ENCODE results near the gene CROCC2. TPM values are rescaled to one million over a fixed set of nuclear protein-coding genes. Genes with fewer than 3 reads are reported as not detected.

The CROCC2 gene
- total and polyA plus RNA-seq, 10 of the 15 experiments (the other 5 are each of a cell fraction or from before 2014, with no cell fraction given): not detected

- no peak overlapping the region for H3K4me3 ChIP-seq
- peaks cover 0 to 1% of the 10 kb centered on the region in 2 experiments; a peak in 2 of 4 replicates for H3K27me3 ChIP-seq (replicated peaks in 1 of 2; ENCODE audit: control insufficient read depth in 2 of 2, insufficient read depth in 2 of 2, low read length in 1 of 2)
- 36% methylated on average over 16 of the region's 17 CpGs for WGBS (ENCODE audit: insufficient coverage, insufficient replicate concordance, low lambda C conversion rate, missing lambda C conversion rate)
- ChIA-PET CTCF (no interaction called here), RAD21 (ENCODE audit: unreplicated experiment) (no interaction called here), POLR2A (no interaction called here), SMC1A (ENCODE audit: uncharacterized antibody, unreplicated experiment) (no interaction called here)
- H3K4me1 ChIP-seq (ENCODE audit: control insufficient read depth, insufficient read depth, low read length): no peaks in the 10 kb centered on the region
- FAIRE-seq: no peak
- no peaks in the 10 kb centered on the region for H3K79me2 ChIP-seq (ENCODE audit: control insufficient read depth, insufficient read depth, low read length)
- in situ Hi-C loops (cut with MboI): no loop called here
- H3K4me2 ChIP-seq (ENCODE audit: control insufficient read depth, insufficient read depth): no peak overlapping the region
- no peak overlapping the region for H3K9ac ChIP-seq (ENCODE audit: control insufficient read depth, insufficient read depth, low read length)
- H2AFZ ChIP-seq (ENCODE audit: control insufficient read depth, low read depth, low read length): no peak overlapping the region
- no peak for DNase-seq (ENCODE audit: low read depth, low spot score)
- H3K36me3 ChIP-seq (ENCODE audit: control insufficient read depth in 2 of 2, insufficient read depth in 2 of 2, low read length in 1 of 2): no peaks in the 10 kb centered on the region
- no peaks in the 10 kb centered on the region for H3K9me3 ChIP-seq (replicated peaks; ENCODE audit: control insufficient read depth, insufficient read depth, low read length)
- ATAC-seq: no peak
- no peak overlapping the region for H3K27ac ChIP-seq (ENCODE audit: control insufficient read depth, insufficient read depth)
- no TSS peak for BruUV-seq (replicated peaks)
- intact Hi-C loops (cut with micrococcal nuclease; ENCODE audit: unreplicated experiment): no loop called here
- TF ChIP-seq RBBP5 (conservative IDR thresholded peaks at IDR 0.05) (no peak), MYB (IDR thresholded peaks at IDR 0.05; ENCODE audit: borderline replicate concordance, low read depth, low read length) (no peak), ZBTB11 (CRISPR knock-in tag; IDR thresholded peaks at IDR 0.05) (no peak), BCL3 (IDR thresholded peaks at IDR 0.05; ENCODE audit: borderline replicate concordance, insufficient read depth, low read depth, low read length, poor library complexity, severe bottlenecking) (no peak), PML (IDR thresholded peaks at IDR 0.05; ENCODE audit: low read length) (no peak), CHD2 (IDR thresholded peaks at IDR 0.05; ENCODE audit: borderline replicate concordance, low read depth, low read length) (no peak), HDGF (IDR thresholded peaks at IDR 0.05) (no peak), SMC3 (IDR thresholded peaks at IDR 0.05; ENCODE audit: borderline replicate concordance, low read length) (no peak)
- no peaks in the 10 kb centered on the region for H4K20me1 ChIP-seq (ENCODE audit: control insufficient read depth, insufficient read depth)
Observed at GRCh38 chr2:240957656-240958365, 51.7 kb downstream of the CROCC2 start.

All from GM12878 (cell line).